HCT116 (cell line): ENCODE data around the gene PAOX. TPM values are rescaled to one million over a fixed set of nuclear protein-coding genes. Genes with fewer than 3 reads are reported as not detected.

ENCODE experiments used
- ATAC-seq: fragments of 200-7000 bp; cut with Tn5 transposase; 2 replicates; pipeline ENCODE4 v1.9.1; 2020; ENCODE audit warnings: mild to moderate bottlenecking, moderate library complexity
- BruUV-seq: library from RNA; stranded (reverse); fragments of 400-500 nt; replicated peaks from 2 replicates; lab custom pipeline; 2021; lab: Mats Ljungman, UMichigan
- CTCF ChIA-PET: fragments of 300-600 bp; sonication (Branson Sonifier 250); formaldehyde crosslinking; loops from one replicate; lab custom pipeline; 2021; ENCODE audit warnings: antibody characterized with exemption; lab: Charles Lee
- POLR2A ChIA-PET: fragments of 300-600, 350-600 bp; sonication (Branson Sonifier 250); formaldehyde crosslinking; loops from one replicate; lab custom pipeline; 2021; ENCODE audit warnings: antibody characterized with exemption; lab: Charles Lee
- RAD21 ChIA-PET, 2 experiments: fragments of 300-600 bp; sonication (Branson Sonifier 250); formaldehyde crosslinking; loops; one replicate each; lab custom pipeline; 2023; ENCODE audit warnings: low total read pairs in 2 of 2; ENCODE audit not compliant: uncharacterized antibody in 2 of 2, unreplicated experiment in 2 of 2, low non-redundant PET in 1 of 2; lab: Charles Lee
- DNase-seq: peaks from one replicate; pipeline ENCODE4 v3.0.0-alpha.2; 2010; ENCODE audit warnings: low read depth, low spot score
- H2AFZ ChIP-seq: fragments of 200-600 bp; shearing (Covaris generic), sonication (generic); 2 replicates; pipeline ENCODE4 v1.6.1; 2017; ENCODE audit warnings: low read depth, mixed run types, mixed read lengths, antibody characterized with exemption, low read length; ENCODE audit not compliant: poor library complexity, severe bottlenecking
- H3K27ac ChIP-seq: 2 replicates; pipeline ENCODE4 v1.5.1; 2012; ENCODE audit warnings: low read depth, low read length
- H3K27me3 ChIP-seq: fragments of 200-600 bp; sonication (generic); 2 replicates; pipeline ENCODE4 v1.6.1; 2016; ENCODE audit warnings: mixed run types, low read length, mixed read lengths; ENCODE audit not compliant: insufficient read depth
- H3K36me3 ChIP-seq, 2 experiments: fragments of 200-500 bp in 1 of 2; fragments of 200-600 bp in 1 of 2; sonication (Bioruptor generic) in 1 of 2; sonication (generic) in 1 of 2; 2 replicates each; pipeline versions ENCODE4 v1.5.1 to v1.6.1; 2014 to 2016; ENCODE audit warnings: low read length in 2 of 2, inconsistent platforms in 1 of 2, mixed read lengths in 1 of 2, mixed run types in 1 of 2; ENCODE audit not compliant: insufficient read depth in 2 of 2, control insufficient read depth in 1 of 2
- H3K4me1 ChIP-seq, 2 experiments: fragments of 200-600 bp in 1 of 2; sonication (generic) in 1 of 2; 2 replicates each; pipeline versions ENCODE4 v1.5.1 to v1.6.1; 2012 to 2017; ENCODE audit warnings: low read length in 2 of 2, inconsistent platforms in 1 of 2, mild to moderate bottlenecking in 1 of 2, mixed read lengths in 1 of 2, mixed run types in 1 of 2, moderate library complexity in 1 of 2; ENCODE audit not compliant: insufficient read depth in 2 of 2, control insufficient read depth in 1 of 2
- H3K4me2 ChIP-seq: fragments of 200-600 bp; sonication (generic); 2 replicates; pipeline ENCODE4 v1.6.1; 2017; ENCODE audit warnings: mixed run types, low read length, mixed read lengths
- H3K4me3 ChIP-seq, 2 experiments: fragments of 200-600 bp in 1 of 2; sonication (generic) in 1 of 2; replicated peaks in 1 of 2; 2 replicates each; pipeline ENCODE4 v1.5.1; 2011 to 2016; ENCODE audit warnings: low read length in 2 of 2, control low read depth in 1 of 2, low read depth in 1 of 2, mild to moderate bottlenecking in 1 of 2, mixed read lengths in 1 of 2, mixed run types in 1 of 2
- H3K79me2 ChIP-seq: fragments of 200-600 bp; sonication (generic); 2 replicates; pipeline ENCODE4 v1.6.1; 2017; ENCODE audit warnings: mild to moderate bottlenecking, mixed run types, low read length, moderate library complexity, mixed read lengths; ENCODE audit not compliant: insufficient read depth
- H3K9ac ChIP-seq: fragments of 200-600 bp; sonication (generic); 2 replicates; pipeline ENCODE4 v1.6.1; 2016; ENCODE audit warnings: low read length, mixed read lengths
- H3K9me2 ChIP-seq: fragments of 200-600 bp; sonication (generic), shearing (Covaris generic); 2 replicates; pipeline ENCODE4 v1.6.1; 2017; ENCODE audit warnings: mixed run types, mild to moderate bottlenecking, moderate library complexity; ENCODE audit not compliant: insufficient read depth
- H3K9me3 ChIP-seq, 2 experiments: fragments of 200-500 bp in 1 of 2; fragments of 200-600 bp in 1 of 2; sonication (Bioruptor generic) in 1 of 2; sonication (generic) in 1 of 2; 2 replicates each; pipeline ENCODE4 v1.6.1; 2014 to 2017; ENCODE audit warnings: low read length in 2 of 2, mixed read lengths in 2 of 2, inconsistent platforms in 1 of 2, low read depth in 1 of 2, mild to moderate bottlenecking in 1 of 2, mixed run types in 1 of 2, moderate library complexity in 1 of 2; ENCODE audit not compliant: control insufficient read depth in 1 of 2, insufficient read depth in 1 of 2
- H4K20me1 ChIP-seq: fragments of 200-600 bp; sonication (generic), shearing (Covaris generic); 2 replicates; pipeline ENCODE4 v1.6.1; 2017; ENCODE audit warnings: mixed run types, mild to moderate bottlenecking, moderate library complexity; ENCODE audit not compliant: insufficient read depth
- POLR2AphosphoS5 ChIP-seq: IDR thresholded peaks from 2 replicates; pipeline ENCODE4 v1.6.1; 2011; ENCODE audit warnings: mild to moderate bottlenecking, low read depth, low read length, moderate library complexity
- SP1 ChIP-seq: IDR thresholded peaks from 2 replicates; pipeline ENCODE4 v1.6.1; 2012; ENCODE audit warnings: low read depth
- ZFX ChIP-seq: fragments of 450-650 bp; IDR thresholded peaks from 2 replicates; pipeline ENCODE4 v1.6.1; 2017
- ZNF274 ChIP-seq: fragments of 200-500 bp; sonication (Bioruptor generic); IDR thresholded peaks from 2 replicates; pipeline ENCODE4 v1.6.1; 2014; ENCODE audit warnings: mild to moderate bottlenecking, low read depth, low read length, inconsistent platforms
- intact Hi-C: fragments of 100-400 bp; cut with micrococcal nuclease; formaldehyde crosslinking; loops from 2 replicates; pipeline ENCODE4 v1.10.0; 2022
- total RNA-seq: library from RNA; stranded (reverse); gene quantifications from one replicate; pipeline ENCODE4 v1.2.1, GENCODE V29; 2021; ENCODE audit not compliant: unreplicated experiment

The PAOX gene
- total RNA-seq, 1 experiment from 2014 or later = 3.5 TPM

DNA sequence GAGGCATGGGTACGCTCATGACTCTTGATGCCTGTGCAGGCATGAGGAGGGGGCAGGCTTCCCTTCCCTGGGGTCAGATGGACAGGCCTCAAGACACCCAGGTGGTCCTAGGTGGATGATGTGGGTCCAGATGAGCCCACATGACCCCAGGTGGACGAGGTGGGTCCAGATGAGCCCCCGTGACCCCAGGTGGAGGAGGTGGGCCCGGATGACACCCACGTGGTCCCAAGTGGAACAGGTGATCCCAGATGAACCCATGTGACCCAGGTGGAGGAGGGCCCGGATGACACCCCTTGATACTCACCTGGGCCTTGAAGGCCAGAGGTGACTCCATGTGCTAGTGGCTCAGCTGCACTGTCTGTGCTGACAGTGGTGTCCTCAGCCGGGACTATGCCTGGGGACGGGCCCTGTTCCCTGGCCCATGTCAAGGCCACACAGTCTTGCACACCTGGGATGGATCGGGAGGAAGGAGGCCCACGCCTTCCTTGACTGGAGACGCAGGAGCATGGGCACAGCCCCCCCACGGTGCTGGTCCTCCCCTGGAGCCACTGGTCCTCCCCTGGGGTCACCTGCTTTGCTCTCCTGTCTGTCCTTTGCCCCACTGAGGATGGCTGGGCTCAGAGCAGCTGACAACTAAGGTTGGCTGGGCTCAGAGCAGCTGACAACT is 28.6 kb upstream of the PAOX start:
- CTCF ChIA-PET = no interaction called here
- H3K36me3 ChIP-seq = no peaks in the 10 kb centered on the region
- POLR2A ChIA-PET = no interaction called here
- no peak overlapping the region for H3K4me2 ChIP-seq
- no peaks in the 10 kb centered on the region for H3K79me2 ChIP-seq
- H3K27ac ChIP-seq = no peak overlapping the region
- DNase-seq (no peak), ATAC-seq (no peak)
- BruUV-seq = no TSS peak
- H4K20me1 ChIP-seq = no peaks in the 10 kb centered on the region
- H3K4me3 ChIP-seq = no peak overlapping the region
- H3K9ac ChIP-seq = no peak overlapping the region
- no peaks in the 10 kb centered on the region for H3K27me3 ChIP-seq
- intact Hi-C loops = no loop called here
- RAD21 ChIA-PET = no interaction called here
- TF ChIP-seq ZFX = no peak
- TF ChIP-seq SP1 = no peak
- TF ChIP-seq, all 23 proteins: peak for 0
- no peaks in the 10 kb centered on the region for H3K9me2 ChIP-seq
- no peaks in the 10 kb centered on the region for H3K4me1 ChIP-seq
- H2AFZ ChIP-seq = no peak overlapping the region
- no peaks in the 10 kb centered on the region for H3K9me3 ChIP-seq

GRCh38 chr10:133350950-133351329 is 28.1 kb upstream of the PAOX start:
- H3K9ac ChIP-seq = no peak overlapping the region
- no peak overlapping the region for H3K4me2 ChIP-seq
- no peaks in the 10 kb centered on the region for H3K9me2 ChIP-seq
- DNase-seq (no peak), ATAC-seq (no peak)
- no peak overlapping the region for H2AFZ ChIP-seq
- H3K36me3 ChIP-seq = no peaks in the 10 kb centered on the region
- no peaks in the 10 kb centered on the region; the same call in 1 of the 2 replicates for H3K79me2 ChIP-seq
- ChIA-PET RAD21 (no interaction called here), POLR2A (interaction anchor here (0.6 kb wide), 1 partner anchor 22 kb away, joined by 3 read pairs; no protein-coding TSS in a partner anchor), CTCF (no interaction called here)
- intact Hi-C loops = no loop called here
- no peak overlapping the region for H3K27ac ChIP-seq
- no peaks in the 10 kb centered on the region for H4K20me1 ChIP-seq
- no peak overlapping the region for H3K4me3 ChIP-seq
- no peaks in the 10 kb centered on the region for H3K9me3 ChIP-seq
- no TSS peak for BruUV-seq
- H3K27me3 ChIP-seq = no peaks in the 10 kb centered on the region
- TF ChIP-seq POLR2AphosphoS5 (0 out of 2 replicates have a peak, but pooled peaks have one; percentile 17), ZNF274 (no peak)
- no peaks in the 10 kb centered on the region for H3K4me1 ChIP-seq
